Ovary (tissue), 3 donors: Measurements from ENCODE around the gene GALNT8.

ENCODE experiments used
- EP300 ChIP-seq: sonication (generic); formaldehyde crosslinking; IDR thresholded peaks from one replicate; pipeline ENCODE4 v1.6.1; 2017; ENCODE audit warnings: antibody characterized with exemption
- TF ChIP-seq, protein P1 (sequence below), 3 donors: fragments of 450-650 bp in 2 of 3; fragments of 200-600 bp in 1 of 3; IDR thresholded peaks; one replicate each; pipeline versions ENCODE4 v1.5.1 to v1.8.0; 2016 to 2022; ENCODE audit warnings: antibody characterized with exemption in 3 of 3, mild to moderate bottlenecking in 1 of 3
- donor health status: DM: no; HTN: no; CAD: no.

DNA sequence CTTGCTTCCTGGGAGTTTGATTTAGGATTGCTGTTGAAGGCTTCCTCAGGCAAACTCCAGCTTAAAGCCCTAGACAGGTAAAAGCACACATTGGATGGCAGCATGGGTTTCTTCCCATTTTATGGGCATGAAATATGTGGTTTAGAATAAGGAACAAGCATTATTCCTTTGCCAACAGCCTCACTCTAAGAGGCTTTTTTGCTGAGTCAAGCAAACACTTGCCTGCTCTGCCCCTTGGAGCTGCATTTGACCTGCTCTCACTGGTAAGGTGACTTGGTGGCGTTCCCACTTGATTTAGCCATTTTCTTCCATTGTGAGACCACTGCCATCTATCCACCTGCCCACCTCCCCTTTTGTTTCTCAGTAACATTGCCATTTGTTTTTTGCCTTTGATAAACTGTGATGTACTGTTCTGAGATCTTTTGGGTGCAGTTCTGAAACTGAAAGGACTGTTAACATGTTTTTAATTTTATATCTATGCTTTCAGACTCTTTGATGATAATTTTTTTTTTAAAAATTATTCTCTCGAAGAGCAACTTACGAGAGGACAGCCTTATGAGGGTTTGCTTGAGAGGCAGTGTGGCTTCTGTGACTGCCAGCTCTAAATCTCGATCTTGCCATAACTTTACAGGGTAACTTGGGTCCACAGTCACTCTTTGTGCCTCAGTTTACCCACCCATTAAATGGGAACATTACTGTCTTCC lies 92.6 kb downstream of the GALNT8 start:
- TF ChIP-seq, protein P1, sequence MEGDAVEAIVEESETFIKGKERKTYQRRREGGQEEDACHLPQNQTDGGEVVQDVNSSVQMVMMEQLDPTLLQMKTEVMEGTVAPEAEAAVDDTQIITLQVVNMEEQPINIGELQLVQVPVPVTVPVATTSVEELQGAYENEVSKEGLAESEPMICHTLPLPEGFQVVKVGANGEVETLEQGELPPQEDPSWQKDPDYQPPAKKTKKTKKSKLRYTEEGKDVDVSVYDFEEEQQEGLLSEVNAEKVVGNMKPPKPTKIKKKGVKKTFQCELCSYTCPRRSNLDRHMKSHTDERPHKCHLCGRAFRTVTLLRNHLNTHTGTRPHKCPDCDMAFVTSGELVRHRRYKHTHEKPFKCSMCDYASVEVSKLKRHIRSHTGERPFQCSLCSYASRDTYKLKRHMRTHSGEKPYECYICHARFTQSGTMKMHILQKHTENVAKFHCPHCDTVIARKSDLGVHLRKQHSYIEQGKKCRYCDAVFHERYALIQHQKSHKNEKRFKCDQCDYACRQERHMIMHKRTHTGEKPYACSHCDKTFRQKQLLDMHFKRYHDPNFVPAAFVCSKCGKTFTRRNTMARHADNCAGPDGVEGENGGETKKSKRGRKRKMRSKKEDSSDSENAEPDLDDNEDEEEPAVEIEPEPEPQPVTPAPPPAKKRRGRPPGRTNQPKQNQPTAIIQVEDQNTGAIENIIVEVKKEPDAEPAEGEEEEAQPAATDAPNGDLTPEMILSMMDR (IDR thresholded peaks at IDR 0.05), result no peak
- TF ChIP-seq EP300, result no peak
